HEK293 (cell line): ENCODE measurements around the gene TMEM232.

ENCODE experiments used
- CTCF ChIA-PET: fragments of 350-600 bp; formaldehyde crosslinking; extraction: SDS; loops from one replicate; lab custom pipeline; 2021; ENCODE audit warnings: antibody characterized with exemption; lab: Yijun Ruan, JAX
- POLR2A ChIA-PET: fragments of 300-600 bp; formaldehyde crosslinking; extraction: SDS; loops from one replicate; lab custom pipeline; 2020; ENCODE audit warnings: antibody characterized with exemption, inconsistent platforms; lab: Yijun Ruan, JAX
- H3K27ac ChIP-seq: fragments of 200-500 bp; sonication (Bioruptor generic); 2 replicates; pipeline ENCODE4 v1.5.1; 2014; ENCODE audit warnings: low read depth, low read length, control low read depth, inconsistent platforms; ENCODE audit errors: extremely low read depth
- H3K36me3 ChIP-seq, 2 experiments: fragments of 200-500 bp in 1 of 2; sonication (Bioruptor generic) in 1 of 2; 1 replicate in 1 of 2; 2 replicates in 1 of 2; pipeline ENCODE4 v1.5.1; 2014 to 2017; ENCODE audit warnings: inconsistent platforms in 2 of 2, low read length in 2 of 2; ENCODE audit not compliant: control insufficient read depth in 2 of 2, insufficient read depth in 1 of 2
- H3K4me1 ChIP-seq: fragments of 200-500 bp; sonication (Bioruptor generic); 2 replicates; pipeline ENCODE4 v1.5.1; 2014; ENCODE audit warnings: mild to moderate bottlenecking, low read length, inconsistent platforms; ENCODE audit not compliant: control insufficient read depth, insufficient read depth
- H3K4me3 ChIP-seq: 2 replicates; pipeline ENCODE4 v1.5.1; 2011; ENCODE audit warnings: low read depth, mild to moderate bottlenecking, control low read depth, low read length, moderate library complexity
- H3K9me3 ChIP-seq: fragments of 200-500 bp; sonication (Bioruptor generic); 2 replicates; pipeline ENCODE4 v1.5.1; 2014; ENCODE audit warnings: low read depth, low read length, inconsistent platforms; ENCODE audit not compliant: control insufficient read depth, insufficient read depth
- HOXA7 ChIP-seq: sonication (generic); formaldehyde crosslinking; IDR thresholded peaks from 2 replicates; pipeline ENCODE4 v1.8.1; 2022; ENCODE audit warnings: missing genetic modification reagents, borderline replicate concordance
- ZBTB8A ChIP-seq: fragments of 450-650 bp; formaldehyde crosslinking; IDR thresholded peaks from 2 replicates; pipeline ENCODE4 v1.5.1; 2016; ENCODE audit warnings: missing biosample characterization, missing genetic modification characterization
- ZNF133 ChIP-seq: fragments of 450-650 bp; formaldehyde crosslinking; IDR thresholded peaks from 2 replicates; pipeline ENCODE4 v1.5.1; 2016; ENCODE audit warnings: missing biosample characterization, missing genetic modification characterization
- ZNF140 ChIP-seq: fragments of 450-650 bp; formaldehyde crosslinking; IDR thresholded peaks from 2 replicates; pipeline ENCODE4 v1.5.1; 2016; ENCODE audit warnings: missing biosample characterization, missing genetic modification characterization
- ZNF16 ChIP-seq: fragments of 450-650 bp; formaldehyde crosslinking; IDR thresholded peaks from 2 replicates; pipeline ENCODE4 v1.5.1; 2016; ENCODE audit warnings: low read depth, missing biosample characterization, missing genetic modification characterization
- ZNF174 ChIP-seq: fragments of 450-650 bp; formaldehyde crosslinking; IDR thresholded peaks from 2 replicates; pipeline ENCODE4 v1.5.0; 2017; ENCODE audit warnings: missing biosample characterization, mild to moderate bottlenecking, missing genetic modification characterization
- ZNF266 ChIP-seq: fragments of 450-650 bp; formaldehyde crosslinking; IDR thresholded peaks from 2 replicates; pipeline ENCODE4 v1.5.1; 2016; ENCODE audit warnings: missing biosample characterization, missing genetic modification characterization, low read depth
- ZNF350 ChIP-seq: fragments of 450-650 bp; formaldehyde crosslinking; IDR thresholded peaks from 2 replicates; pipeline ENCODE4 v1.5.0; 2017; ENCODE audit warnings: missing biosample characterization, mild to moderate bottlenecking, missing genetic modification characterization
- ZNF549 ChIP-seq: fragments of 450-650 bp; IDR thresholded peaks from 2 replicates; pipeline ENCODE4 v1.5.1; 2018; ENCODE audit warnings: missing biosample characterization, missing genetic modification characterization, mild to moderate bottlenecking, inconsistent platforms, moderate library complexity
- ZNF600 ChIP-seq: fragments of 450-650 bp; formaldehyde crosslinking; IDR thresholded peaks from 2 replicates; pipeline ENCODE4 v1.5.1; 2016; ENCODE audit warnings: missing biosample characterization, missing genetic modification characterization
- ZNF660 ChIP-seq: fragments of 450-650 bp; IDR thresholded peaks from 2 replicates; pipeline ENCODE4 v1.5.1; 2018; ENCODE audit warnings: missing biosample characterization, mild to moderate bottlenecking, missing genetic modification characterization
- ZNF670 ChIP-seq: fragments of 450-650 bp; formaldehyde crosslinking; IDR thresholded peaks from 2 replicates; pipeline ENCODE4 v1.5.1; 2016; ENCODE audit warnings: missing biosample characterization, missing genetic modification characterization, low read depth
- ZNF843 ChIP-seq: fragments of 450-650 bp; formaldehyde crosslinking; IDR thresholded peaks from 2 replicates; pipeline ENCODE4 v1.5.1; 2016; ENCODE audit warnings: missing biosample characterization, missing genetic modification characterization
- TF ChIP-seq, protein P1 (sequence below): fragments of 450-650 bp; formaldehyde crosslinking; IDR thresholded peaks from 2 replicates; pipeline ENCODE4 v1.5.1; 2016; ENCODE audit warnings: missing biosample characterization, missing genetic modification characterization
- TF ChIP-seq, protein P2 (sequence below): fragments of 450-650 bp; formaldehyde crosslinking; IDR thresholded peaks from 2 replicates; pipeline ENCODE4 v1.5.1; 2016; ENCODE audit warnings: missing biosample characterization, missing genetic modification characterization, borderline replicate concordance
- TF ChIP-seq, protein P3 (sequence below): fragments of 450-650 bp; formaldehyde crosslinking; IDR thresholded peaks from 2 replicates; pipeline ENCODE4 v1.5.1; 2016; ENCODE audit warnings: missing biosample characterization, missing genetic modification characterization
- TF ChIP-seq, protein P4 (sequence below): fragments of 450-650 bp; formaldehyde crosslinking; IDR thresholded peaks from 2 replicates; pipeline ENCODE4 v1.5.1; 2017; ENCODE audit warnings: missing biosample characterization, missing genetic modification characterization
- TF ChIP-seq, protein P5 (sequence below): fragments of 450-650 bp; formaldehyde crosslinking; IDR thresholded peaks from 2 replicates; pipeline ENCODE4 v1.5.1; 2017; ENCODE audit warnings: missing biosample characterization, missing genetic modification characterization

Gene TMEM232

DNA sequence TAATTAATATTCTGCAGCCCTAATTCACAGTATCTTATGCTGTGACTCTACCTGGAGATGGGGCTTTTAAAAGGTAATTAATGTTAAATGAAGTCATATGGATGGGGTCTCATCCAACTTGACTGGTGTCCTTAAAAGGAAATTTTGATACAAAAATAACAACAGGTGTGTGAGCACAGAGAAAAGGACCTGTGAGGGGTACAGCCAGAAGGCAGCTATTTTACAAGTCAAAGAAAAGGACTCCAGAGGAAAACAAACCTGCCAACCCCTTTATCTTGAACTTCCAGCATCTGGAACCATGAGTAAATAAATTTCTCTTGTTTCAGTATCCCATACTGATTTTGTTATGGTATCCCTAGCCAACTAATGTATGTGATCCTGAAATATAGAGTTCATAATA is 250.3 kb downstream of the TMEM232 start:
- CTCF ChIA-PET: no interaction called here
- Histone ChIP-seq H3K4me3 (no peak overlapping the region), H3K9me3 (no peaks in the 10 kb centered on the region), H3K36me3 (no peaks in the 10 kb centered on the region), H3K27ac (no peak overlapping the region), H3K4me1 (no peaks in the 10 kb centered on the region)
- no peak for TF ChIP-seq ZNF660 (tag by site-specific recombination)
- TF ChIP-seq, protein P1, sequence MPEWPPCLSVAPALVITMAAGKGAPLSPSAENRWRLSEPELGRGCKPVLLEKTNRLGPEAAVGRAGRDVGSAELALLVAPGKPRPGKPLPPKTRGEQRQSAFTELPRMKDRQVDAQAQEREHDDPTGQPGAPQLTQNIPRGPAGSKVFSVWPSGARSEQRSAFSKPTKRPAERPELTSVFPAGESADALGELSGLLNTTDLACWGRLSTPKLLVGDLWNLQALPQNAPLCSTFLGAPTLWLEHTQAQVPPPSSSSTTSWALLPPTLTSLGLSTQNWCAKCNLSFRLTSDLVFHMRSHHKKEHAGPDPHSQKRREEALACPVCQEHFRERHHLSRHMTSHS (tag by site-specific recombination): no peak
- no peak for TF ChIP-seq HOXA7
- TF ChIP-seq, all 188 proteins: peak for 0
- POLR2A ChIA-PET: no interaction called here

DNA sequence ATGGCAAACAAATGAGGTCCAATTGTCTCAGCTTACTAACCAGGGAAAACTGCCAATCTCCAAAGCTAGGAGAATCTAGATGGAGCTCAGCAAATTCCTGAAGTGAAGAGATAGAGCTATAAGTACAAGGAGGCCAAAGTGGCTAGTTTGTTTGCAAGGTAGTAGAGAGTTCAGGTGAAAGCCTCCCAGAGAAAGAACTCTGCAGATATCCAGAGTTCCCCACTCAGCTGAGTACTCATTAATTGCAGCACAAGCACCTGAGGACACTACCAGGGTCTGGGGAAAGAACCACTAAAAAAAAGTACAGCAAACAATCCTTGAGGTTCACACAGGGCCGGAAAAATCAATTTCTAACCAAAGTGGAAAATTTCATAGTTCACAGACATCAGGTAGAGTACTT is 250.9 kb downstream of the TMEM232 start:
- Histone ChIP-seq H3K27ac (no peak overlapping the region), H3K4me1 (no peaks in the 10 kb centered on the region), H3K9me3 (no peaks in the 10 kb centered on the region), H3K4me3 (no peak overlapping the region), H3K36me3 (no peaks in the 10 kb centered on the region)
- CTCF ChIA-PET: no interaction called here
- TF ChIP-seq ZBTB8A (tag by site-specific recombination) (no peak), ZNF266 (tag by site-specific recombination) (no peak), ZNF350 (tag by site-specific recombination) (no peak), ZNF174 (tag by site-specific recombination) (no peak)
- TF ChIP-seq, protein P2, sequence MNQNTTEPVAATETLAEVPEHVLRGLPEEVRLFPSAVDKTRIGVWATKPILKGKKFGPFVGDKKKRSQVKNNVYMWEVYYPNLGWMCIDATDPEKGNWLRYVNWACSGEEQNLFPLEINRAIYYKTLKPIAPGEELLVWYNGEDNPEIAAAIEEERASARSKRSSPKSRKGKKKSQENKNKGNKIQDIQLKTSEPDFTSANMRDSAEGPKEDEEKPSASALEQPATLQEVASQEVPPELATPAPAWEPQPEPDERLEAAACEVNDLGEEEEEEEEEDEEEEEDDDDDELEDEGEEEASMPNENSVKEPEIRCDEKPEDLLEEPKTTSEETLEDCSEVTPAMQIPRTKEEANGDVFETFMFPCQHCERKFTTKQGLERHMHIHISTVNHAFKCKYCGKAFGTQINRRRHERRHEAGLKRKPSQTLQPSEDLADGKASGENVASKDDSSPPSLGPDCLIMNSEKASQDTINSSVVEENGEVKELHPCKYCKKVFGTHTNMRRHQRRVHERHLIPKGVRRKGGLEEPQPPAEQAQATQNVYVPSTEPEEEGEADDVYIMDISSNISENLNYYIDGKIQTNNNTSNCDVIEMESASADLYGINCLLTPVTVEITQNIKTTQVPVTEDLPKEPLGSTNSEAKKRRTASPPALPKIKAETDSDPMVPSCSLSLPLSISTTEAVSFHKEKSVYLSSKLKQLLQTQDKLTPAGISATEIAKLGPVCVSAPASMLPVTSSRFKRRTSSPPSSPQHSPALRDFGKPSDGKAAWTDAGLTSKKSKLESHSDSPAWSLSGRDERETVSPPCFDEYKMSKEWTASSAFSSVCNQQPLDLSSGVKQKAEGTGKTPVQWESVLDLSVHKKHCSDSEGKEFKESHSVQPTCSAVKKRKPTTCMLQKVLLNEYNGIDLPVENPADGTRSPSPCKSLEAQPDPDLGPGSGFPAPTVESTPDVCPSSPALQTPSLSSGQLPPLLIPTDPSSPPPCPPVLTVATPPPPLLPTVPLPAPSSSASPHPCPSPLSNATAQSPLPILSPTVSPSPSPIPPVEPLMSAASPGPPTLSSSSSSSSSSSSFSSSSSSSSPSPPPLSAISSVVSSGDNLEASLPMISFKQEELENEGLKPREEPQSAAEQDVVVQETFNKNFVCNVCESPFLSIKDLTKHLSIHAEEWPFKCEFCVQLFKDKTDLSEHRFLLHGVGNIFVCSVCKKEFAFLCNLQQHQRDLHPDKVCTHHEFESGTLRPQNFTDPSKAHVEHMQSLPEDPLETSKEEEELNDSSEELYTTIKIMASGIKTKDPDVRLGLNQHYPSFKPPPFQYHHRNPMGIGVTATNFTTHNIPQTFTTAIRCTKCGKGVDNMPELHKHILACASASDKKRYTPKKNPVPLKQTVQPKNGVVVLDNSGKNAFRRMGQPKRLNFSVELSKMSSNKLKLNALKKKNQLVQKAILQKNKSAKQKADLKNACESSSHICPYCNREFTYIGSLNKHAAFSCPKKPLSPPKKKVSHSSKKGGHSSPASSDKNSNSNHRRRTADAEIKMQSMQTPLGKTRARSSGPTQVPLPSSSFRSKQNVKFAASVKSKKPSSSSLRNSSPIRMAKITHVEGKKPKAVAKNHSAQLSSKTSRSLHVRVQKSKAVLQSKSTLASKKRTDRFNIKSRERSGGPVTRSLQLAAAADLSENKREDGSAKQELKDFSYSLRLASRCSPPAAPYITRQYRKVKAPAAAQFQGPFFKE (tag by site-specific recombination): no peak
- TF ChIP-seq, protein P3, sequence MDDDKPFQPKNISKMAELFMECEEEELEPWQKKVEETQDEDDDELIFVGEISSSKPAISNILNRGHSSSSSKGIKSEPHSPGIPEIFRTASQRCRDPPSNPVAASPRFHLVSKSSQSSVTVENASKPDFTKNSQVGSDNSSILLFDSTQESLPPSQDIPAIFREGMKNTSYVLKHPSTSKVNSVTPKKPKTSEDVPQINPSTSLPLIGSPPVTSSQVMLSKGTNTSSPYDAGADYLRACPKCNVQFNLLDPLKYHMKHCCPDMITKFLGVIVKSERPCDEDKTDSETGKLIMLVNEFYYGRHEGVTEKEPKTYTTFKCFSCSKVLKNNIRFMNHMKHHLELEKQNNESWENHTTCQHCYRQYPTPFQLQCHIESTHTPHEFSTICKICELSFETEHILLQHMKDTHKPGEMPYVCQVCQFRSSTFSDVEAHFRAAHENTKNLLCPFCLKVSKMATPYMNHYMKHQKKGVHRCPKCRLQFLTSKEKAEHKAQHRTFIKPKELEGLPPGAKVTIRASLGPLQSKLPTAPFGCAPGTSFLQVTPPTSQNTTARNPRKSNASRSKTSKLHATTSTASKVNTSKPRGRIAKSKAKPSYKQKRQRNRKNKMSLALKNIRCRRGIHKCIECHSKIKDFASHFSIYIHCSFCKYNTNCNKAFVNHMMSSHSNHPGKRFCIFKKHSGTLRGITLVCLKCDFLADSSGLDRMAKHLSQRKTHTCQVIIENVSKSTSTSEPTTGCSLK (tag by site-specific recombination): no peak
- POLR2A ChIA-PET: no interaction called here

DNA sequence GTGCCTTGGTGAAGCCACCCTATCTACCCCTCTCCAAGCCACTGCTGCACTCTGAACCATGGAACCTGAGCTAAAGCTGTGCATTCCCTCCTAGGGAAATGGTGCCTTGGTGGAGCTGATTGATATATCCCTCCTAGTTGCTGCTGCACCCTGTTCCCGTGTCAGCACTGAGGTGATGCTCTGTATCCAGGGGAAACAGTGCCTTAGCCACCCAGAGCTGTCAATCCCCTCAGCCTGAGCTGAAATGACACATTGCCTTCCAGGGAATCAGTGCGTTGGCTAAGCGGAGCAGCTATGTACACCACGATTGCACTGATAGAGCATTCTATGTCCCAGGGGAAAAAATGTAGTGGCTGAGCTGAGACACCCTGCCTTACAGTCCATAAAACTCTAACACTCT is 257.0 kb downstream of the TMEM232 start:
- no peaks in the 10 kb centered on the region for H3K36me3 ChIP-seq
- no peaks in the 10 kb centered on the region for H3K9me3 ChIP-seq
- H3K27ac ChIP-seq: no peak overlapping the region
- no peak overlapping the region for H3K4me3 ChIP-seq
- POLR2A ChIA-PET: no interaction called here
- H3K4me1 ChIP-seq: no peaks in the 10 kb centered on the region
- CTCF ChIA-PET: interaction anchor here (0.5 to 0.9 kb wide), 3 partner anchors 103 to 1046 kb away, joined by 3 to 5 read pairs (median 3); no protein-coding TSS in a partner anchor
- TF ChIP-seq, protein P4, sequence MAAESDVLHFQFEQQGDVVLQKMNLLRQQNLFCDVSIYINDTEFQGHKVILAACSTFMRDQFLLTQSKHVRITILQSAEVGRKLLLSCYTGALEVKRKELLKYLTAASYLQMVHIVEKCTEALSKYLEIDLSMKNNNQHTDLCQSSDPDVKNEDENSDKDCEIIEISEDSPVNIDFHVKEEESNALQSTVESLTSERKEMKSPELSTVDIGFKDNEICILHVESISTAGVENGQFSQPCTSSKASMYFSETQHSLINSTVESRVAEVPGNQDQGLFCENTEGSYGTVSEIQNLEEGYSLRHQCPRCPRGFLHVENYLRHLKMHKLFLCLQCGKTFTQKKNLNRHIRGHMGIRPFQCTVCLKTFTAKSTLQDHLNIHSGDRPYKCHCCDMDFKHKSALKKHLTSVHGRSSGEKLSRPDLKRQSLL (tag by site-specific recombination): no peak
- TF ChIP-seq ZNF600 (tag by site-specific recombination): no peak
- TF ChIP-seq ZNF133: no peak
- no peak for TF ChIP-seq ZNF549 (tag by site-specific recombination)
- TF ChIP-seq ZNF16 (tag by site-specific recombination): no peak
- TF ChIP-seq, protein P5, sequence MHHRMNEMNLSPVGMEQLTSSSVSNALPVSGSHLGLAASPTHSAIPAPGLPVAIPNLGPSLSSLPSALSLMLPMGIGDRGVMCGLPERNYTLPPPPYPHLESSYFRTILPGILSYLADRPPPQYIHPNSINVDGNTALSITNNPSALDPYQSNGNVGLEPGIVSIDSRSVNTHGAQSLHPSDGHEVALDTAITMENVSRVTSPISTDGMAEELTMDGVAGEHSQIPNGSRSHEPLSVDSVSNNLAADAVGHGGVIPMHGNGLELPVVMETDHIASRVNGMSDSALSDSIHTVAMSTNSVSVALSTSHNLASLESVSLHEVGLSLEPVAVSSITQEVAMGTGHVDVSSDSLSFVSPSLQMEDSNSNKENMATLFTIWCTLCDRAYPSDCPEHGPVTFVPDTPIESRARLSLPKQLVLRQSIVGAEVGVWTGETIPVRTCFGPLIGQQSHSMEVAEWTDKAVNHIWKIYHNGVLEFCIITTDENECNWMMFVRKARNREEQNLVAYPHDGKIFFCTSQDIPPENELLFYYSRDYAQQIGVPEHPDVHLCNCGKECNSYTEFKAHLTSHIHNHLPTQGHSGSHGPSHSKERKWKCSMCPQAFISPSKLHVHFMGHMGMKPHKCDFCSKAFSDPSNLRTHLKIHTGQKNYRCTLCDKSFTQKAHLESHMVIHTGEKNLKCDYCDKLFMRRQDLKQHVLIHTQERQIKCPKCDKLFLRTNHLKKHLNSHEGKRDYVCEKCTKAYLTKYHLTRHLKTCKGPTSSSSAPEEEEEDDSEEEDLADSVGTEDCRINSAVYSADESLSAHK (tag by site-specific recombination): no peak
- no peak for TF ChIP-seq ZNF843 (tag by site-specific recombination)
- TF ChIP-seq ZNF670 (tag by site-specific recombination): no peak
- TF ChIP-seq ZNF140 (tag by site-specific recombination): no peak
